Activated CD8-positive, alpha-beta memory T cell treated with anti-CD3 and anti-CD28 coated beads, Interleukin-2, amount 50 U/mL, for 4 hours (primary cell): ENCODE measurements around the gene PNMA8A.
"Not testable (repeated sequence)": the region's sequence is repeated elsewhere in the genome, so short reads cannot be mapped to it uniquely, and the experiment has no call there.

ENCODE experiments used
- DNase-seq: peaks from one replicate; pipeline ENCODE4 v3.0.0-alpha.2; 2020

Gene PNMA8A, protein sequence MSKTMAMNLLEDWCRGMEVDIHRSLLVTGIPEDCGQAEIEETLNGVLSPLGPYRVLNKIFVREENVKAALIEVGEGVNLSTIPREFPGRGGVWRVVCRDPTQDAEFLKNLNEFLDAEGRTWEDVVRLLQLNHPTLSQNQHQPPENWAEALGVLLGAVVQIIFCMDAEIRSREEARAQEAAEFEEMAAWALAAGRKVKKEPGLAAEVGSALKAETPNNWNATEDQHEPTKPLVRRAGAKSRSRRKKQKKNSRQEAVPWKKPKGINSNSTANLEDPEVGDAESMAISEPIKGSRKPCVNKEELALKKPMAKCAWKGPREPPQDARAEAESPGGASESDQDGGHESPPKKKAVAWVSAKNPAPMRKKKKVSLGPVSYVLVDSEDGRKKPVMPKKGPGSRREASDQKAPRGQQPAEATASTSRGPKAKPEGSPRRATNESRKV

DNA sequence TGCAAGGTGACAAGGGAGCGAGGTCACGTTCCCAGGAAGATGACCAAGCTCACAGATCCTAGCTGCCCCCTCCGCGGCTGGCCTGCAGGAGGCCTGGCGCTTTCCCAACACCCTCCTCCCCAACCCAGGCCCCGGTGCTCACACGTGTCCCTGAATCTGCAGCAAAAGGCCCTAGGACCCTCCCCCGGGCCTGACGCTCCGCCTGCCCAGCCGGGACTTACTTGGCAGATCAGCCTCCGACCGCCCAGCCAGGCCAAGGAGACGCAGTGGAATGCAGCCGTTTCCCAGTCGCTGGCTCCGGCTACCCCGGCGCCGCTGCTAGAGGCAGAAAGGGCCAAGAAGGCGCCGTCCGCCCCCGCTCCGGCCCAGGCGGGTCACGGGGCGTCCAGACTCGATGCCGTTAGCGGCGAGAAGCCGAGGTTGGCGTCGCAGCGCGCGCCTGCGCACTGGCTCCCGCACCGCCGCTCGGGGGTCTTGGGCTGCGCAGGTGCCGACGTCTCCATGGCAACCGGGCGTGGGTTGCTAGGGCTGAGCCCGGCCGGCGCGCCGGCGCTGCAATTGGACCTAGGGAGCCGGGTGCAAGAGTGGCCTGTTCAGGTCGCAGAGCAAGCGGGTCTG is at the start of gene PNMA8A:
PNMA8A (minus strand) TSS at position 448 of the 618 bp plus-strand sequence. CDS start 528 bp downstream, outside the sequence.
- DNase-seq, result no peak

DNA sequence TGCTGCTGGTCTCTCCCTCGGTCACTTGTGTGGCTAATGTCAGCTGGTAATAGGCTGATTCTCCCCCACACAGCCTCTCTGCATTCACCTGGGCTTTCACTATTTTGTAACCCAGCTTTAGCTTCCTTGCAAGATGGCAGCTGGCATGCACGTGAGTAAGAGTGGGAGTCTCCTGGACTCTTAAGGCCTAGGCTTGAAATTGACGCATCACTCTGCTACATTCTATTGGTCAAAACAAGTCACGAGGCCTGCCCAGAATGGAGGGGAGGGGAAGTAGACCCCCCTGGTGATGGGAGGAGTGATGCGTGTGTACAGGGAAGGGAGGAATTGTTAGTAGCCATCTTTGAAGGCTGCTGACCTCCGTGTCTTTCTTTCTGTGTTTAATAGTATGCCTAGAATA is 49.3 kb upstream of the PNMA8A start:
- DNase-seq, result no peak

DNA sequence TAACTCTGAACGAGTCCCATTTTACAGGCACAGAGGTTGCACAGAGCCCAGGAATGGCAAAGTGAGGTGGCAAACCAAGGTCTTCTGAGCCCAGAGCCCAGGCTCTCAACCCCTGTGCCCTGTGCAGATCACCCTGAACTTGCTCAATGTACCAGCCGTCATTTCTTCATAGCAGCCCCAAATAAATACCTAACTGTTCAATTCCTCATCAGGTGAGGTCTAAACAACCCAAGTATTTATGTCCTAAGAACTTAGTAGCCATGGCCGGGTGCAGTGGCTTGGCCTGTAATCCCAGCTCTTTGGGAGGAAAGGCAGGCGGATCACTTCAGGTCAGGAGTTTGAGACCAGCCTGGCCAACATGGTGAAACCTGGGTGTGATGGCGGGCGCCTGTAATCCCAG is 46.1 kb upstream of the PNMA8A start:
- no peak for DNase-seq

DNA sequence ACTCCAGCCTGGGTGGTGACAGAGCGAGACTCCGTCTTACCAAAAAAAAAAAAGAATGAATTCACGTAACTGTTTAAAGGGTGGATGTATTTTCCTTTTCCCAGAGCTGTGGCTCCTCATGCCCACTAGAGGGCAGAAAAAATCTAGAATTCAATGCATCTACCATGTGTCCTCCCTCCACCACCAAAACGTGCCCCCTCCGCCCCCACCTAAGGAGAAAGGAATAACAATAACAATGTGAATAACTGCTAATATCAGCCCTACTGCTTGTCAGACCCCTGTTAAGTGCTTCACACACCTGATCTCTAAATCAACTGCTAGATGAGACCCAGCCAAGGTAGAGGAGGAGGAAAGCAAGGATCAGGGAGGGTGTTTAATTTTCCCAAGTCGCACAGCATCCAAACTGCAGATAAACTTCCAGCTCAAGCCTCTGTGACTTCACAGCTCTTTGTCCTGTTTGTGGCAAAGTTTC is 44.6 kb upstream of the PNMA8A start:
- peak; percentile 40 for DNase-seq

DNA sequence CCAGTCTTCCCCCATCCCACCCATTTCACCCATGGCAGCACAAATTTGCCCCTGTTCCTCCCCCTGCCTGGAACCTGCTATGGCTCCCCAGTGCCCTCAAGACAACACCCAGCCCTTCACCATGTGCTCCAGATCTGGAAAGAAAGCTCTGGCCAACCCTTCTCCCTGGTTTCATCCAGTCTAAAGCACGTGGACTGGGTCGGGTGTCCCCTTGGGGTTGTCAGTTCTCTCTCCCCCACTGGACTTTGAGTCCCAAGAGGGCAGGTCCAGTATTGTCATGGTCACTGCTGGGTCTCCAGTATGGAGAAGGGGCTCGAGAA is 43.9 kb upstream of the PNMA8A start:
- no peak for DNase-seq

DNA sequence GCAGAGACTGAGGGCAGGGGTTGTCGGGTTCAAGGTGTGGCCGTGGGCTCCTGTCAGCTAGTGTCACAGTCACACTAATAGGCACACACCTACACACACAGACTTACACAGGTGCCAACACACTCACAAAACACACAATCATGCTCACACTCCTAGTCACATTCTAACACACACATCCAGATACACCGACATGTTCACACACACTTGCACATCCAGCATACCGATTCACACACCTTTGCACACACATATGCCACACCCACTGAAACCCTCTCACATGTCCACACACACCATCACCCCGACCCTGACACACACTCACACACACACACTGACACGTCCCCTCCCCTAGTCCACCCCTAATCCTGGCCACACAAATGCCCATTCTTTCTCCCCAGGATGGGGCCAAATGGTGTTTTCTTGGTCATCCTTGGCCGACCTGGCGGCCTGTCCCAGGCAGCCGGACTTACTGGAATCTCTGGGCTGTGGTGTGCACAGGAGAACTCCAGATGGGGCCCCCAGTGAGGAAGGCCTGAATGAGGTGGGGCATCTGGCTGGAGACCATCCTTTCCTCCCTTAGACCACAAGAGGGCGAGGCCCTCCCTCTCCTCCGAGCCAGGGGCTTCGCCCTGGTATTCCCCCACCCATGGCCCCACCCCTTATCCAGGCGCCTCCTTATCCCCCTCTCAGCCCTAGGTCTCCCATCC is 43.4 kb upstream of the PNMA8A start:
- no peak for DNase-seq

DNA sequence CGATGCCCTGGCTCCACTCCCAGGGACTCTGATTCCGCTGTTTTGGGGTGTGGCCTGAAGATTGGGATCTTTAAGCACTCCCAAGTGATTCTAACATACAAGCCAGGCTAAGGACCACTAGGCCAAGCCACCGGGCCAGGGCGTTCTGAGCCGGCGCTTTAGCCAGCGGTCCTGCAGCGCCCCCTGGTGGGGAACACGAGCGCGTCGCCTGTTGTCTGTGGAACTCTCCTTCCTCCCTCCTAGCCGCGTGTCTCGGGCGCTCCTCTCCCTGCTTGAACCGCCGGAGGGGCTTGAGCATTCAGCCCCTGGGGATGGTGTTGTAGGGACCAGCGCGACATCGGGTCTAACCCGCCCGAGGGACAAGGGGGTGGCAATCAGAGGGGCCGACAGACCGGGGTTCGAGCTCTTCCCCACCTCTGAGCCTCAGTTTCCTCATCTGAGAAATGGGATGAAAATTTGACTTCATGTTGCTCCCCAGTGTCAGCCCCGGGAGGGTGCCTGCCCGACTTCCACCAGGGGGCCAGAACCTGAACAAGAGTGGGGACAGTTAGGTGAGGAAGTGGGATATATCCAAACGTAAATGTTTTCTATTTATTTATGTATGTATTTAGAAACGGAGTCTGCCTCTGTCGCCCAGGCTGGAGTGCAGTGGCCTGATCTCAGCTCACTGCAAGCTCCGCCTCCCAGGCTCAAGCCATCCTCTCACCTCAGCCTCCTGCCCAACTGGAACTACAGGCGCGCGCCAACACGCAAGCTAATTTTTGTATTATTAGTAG is 42.3 kb upstream of the PNMA8A start:
- DNase-seq, result peak; percentile 81

DNA sequence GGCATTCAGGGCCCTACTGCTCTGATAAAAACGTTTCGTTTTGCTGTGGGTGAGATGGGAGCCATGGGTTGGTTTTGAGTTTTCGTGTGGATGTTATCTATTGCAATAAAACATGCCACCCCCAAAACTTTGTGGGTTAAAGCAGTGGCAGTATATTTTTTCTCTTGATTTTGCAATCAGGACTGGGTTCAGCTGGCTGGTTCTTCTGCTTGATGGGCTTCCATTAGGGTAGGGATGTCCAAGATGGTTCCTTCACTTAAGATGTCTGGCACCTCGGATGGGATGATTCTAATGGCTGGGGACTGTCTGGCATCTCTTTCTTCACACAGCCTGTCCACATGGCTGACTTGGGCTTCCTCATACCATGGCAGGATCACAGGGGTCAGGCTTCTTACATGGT is 39.9 kb upstream of the PNMA8A start:
- no peak for DNase-seq

DNA sequence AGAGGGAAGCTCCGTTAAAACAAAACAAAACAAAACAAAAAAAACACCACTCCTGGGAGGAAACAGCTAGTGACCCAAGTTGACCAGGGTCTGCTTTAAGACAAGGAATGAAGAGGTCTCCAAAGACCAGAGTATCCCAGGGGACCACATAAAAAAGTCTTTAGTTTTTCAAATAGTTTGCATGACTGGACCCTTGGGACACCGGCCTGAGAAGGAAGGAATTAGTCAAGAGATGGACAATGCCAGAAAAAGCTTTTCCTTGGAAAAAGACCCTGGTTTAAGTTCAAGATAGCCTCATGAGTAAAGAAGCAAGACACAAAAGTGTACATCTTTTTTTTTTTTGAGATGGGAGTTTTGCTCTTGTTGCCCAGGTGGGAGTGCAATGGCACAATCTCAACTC is 36.8 kb upstream of the PNMA8A start:
- DNase-seq, result no peak

DNA sequence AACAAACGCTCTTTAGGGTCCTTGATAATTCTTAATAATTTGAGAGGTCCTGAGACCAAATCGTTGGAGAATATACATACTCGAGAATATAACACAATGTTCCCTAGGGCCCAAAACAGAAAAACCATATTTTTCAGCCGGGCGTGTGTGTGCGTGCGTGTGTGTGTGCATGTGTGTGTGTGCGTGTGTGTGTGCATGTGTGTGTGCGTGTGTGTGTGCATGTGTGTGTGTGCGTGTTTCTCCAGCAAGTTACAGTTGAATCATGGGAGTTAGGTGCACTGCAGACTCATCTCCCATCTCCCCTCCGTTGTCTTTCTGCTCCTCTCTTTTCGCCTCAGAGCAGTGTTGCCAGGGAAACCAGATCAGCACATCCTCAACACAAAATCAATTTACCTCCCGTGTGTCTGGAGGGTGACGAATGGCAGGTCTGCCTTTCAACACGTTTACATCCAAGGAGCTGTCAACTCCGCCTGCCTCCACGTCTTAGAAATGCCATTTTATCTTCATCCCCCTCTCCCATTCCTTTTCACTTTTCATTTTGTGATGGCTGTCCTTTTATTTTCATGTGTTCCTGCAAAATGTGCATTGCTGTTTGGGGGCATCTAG is 32.6 kb upstream of the PNMA8A start:
- no peak for DNase-seq

DNA sequence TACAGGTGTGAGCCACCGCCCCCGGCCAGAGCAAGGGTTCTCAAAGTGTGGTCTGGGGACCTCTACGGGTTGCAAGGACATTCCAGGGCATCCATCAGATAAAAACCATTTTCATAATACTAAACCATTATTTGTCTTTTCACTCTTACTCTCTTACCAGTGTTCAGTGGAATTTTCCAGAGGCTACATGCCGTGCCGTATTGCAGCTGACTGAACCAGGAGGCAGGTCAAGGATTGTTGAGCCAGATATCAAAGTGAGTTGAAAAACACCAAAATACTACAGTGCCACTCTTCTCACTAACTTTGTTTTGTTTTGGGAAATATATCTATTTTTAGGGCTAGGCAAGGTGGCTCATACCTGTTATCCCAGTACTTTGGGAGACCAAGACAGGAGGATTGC is 31.5 kb upstream of the PNMA8A start:
- no peak for DNase-seq

DNA sequence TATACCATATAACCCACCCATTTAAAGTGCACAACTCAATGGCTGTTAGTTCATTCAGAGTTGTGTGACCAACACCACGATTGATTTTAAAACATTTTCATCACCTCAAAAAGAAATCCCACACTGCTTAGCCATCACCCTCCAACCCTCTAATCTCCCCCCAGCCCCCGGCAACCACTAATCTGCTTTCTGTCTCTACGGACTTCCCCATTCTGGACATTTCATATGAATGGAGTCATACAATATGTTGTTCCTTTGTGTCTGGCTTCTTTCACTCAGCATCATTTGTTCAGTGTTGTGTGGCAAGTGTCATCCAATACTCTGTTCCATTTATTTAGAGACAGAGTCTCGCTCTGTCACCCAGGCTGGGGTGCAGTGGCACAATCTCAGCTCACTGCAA is 28.3 kb upstream of the PNMA8A start:
- DNase-seq, result no peak

DNA sequence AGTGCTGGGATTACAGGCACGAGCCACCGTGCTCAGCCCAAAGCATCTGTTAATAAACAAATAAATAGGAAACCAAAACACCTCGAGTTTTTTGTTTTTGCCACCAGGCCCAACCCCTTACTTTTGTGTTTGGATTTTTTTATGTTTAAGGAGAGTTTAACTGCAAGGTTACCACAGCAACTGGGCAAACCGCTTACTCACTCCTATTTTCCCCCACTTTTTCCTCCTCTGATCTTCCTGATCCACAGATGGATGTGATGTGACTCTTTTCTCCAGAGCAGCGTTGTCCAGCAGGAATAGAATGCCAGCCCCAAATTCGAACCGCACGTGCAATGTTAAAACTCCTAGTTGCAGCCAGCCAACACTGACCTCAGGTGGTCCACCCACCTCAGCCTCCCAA is 26.4 kb upstream of the PNMA8A start:
- no peak for DNase-seq

DNA sequence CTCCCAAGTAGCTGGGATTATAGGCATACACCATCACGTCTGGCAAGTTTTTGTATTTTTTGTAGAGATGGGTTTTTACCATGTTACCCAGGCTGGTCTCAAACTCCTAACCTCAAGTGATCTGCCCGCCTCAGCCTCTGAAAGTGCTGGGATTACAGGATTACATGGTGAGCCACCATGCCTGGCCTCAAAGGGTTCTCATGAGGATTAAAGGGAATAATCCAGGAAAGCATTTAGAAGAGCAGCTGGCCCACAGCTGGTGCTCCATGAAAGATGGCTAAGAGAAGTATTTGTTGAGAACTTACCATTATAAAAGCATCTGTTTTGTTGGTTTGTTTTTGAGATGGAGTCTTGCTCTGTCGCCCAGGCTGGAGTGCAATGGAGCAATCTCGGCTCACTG is 25.5 kb upstream of the PNMA8A start:
- not testable (repeated sequence) for DNase-seq

DNA sequence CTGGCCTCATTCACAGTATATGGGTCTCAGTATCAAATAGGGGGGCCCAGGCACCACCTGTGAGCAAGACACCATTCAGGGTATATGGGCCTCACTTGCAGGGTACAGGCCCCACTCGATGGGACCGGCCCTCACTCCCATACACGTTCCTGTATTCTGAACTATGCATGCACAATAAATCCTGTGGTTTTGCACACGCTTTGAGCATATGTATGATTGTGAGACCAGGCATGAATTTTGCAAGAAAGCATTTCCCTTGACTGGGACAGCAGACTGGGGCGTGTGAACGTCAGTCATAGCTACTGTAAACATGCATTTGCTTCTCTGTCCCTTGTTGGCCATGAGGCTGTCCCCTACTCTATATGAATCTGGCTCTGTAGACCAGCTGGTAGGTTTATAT is 24.9 kb upstream of the PNMA8A start:
- no peak for DNase-seq

DNA sequence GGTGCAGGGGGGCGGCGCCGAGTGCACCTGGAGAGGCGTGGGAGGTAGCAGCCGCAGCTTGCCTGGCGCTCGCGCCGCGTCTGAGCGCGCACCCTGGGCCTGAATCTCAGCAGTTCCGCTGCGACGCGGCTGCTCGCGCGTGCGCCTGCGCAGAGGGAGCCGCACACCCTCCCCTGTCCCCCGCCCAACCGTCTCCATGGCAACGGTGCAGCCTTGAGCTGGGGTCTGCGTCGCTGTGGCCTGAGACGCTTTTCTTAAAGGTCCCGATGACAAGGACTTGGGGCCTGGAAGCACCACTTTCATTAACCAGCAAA is 24.4 kb upstream of the PNMA8A start, which contains the start of gene PNMA8B:
PNMA8B (minus strand) TSS at position 82 of the 314 bp plus-strand sequence. CDS start 402 bp downstream, outside the sequence.
- no peak for DNase-seq

DNA sequence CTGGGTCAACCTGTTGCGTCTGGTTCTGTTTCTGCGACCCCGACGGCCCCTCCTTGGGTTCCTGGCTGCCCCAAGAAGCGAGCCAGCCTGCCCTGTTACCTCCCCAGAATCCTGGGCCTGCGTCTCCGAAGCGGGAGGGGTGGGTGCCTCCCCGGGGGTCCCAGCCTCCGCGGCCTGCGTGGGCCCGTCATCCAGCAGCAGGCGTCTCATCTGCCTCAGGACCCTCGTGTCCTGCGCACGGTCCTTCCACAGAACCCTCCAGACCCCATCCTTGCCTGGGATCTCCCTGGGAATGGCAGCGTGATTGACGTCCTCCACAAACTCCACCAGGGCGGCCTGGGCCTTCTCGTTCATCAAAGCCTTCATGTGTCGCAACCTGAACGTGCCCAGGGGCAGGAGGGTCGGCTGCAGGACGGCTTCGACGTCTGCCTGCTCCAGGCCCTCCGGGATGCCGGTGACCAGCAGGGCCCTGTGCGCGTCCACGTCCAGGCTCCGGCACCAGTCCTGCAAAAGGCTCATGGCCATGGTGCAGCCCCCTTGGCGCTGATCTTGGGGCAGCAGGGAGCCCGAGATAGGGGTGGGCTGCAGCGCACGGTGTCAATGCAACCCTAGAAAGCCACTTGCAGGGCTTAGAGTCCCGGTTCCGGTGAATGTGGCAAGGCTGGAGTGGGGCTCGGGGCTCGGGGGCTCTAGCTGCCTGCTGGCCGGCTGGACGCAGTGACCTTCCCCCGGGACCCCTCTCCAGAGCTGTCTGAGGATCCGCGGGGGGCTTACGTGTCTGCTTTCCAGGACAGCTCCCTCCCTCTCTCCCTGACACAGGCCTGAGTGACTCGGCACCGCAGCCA is 23.8 kb upstream of the PNMA8A start:
- DNase-seq, result no peak

DNA sequence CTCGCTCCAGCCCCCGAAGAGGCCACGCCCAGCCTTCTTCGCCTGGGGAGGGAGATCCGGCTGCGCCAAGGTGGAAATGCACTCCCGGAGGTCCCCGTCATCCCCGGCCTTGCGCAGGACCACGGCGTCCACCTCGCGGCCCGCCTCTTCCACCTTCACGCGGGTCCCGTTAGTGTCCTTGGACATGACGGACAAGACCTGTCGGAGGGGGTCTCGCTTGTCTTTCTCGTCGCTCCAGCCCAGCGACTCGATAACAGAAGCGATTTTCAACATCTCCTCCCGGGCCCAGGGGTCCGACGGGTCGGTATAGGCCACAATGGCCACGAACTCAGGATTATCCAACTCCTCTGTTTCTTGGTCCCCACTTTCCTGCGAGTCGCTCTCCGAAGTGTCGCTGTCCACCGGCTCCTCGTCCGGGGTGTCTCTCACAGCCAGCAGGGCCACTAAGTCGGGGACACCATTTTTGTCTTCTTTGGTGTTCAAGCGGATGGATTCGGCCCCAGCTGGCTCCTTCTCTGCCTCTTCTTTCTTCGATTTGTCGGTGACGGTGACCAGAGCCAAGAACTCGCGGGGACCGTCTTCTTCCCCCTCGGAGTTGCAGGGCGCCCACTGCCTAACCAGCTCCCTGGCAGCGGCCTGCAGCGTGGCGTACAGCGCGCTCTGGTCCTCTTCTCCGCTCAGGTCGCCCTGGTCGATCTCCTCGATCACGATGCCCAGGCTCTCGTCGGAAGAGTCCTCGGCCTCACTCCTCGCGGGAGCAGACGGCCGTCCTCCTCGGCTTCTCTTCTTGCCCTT is 23.0 kb upstream of the PNMA8A start:
- DNase-seq, result no peak

DNA sequence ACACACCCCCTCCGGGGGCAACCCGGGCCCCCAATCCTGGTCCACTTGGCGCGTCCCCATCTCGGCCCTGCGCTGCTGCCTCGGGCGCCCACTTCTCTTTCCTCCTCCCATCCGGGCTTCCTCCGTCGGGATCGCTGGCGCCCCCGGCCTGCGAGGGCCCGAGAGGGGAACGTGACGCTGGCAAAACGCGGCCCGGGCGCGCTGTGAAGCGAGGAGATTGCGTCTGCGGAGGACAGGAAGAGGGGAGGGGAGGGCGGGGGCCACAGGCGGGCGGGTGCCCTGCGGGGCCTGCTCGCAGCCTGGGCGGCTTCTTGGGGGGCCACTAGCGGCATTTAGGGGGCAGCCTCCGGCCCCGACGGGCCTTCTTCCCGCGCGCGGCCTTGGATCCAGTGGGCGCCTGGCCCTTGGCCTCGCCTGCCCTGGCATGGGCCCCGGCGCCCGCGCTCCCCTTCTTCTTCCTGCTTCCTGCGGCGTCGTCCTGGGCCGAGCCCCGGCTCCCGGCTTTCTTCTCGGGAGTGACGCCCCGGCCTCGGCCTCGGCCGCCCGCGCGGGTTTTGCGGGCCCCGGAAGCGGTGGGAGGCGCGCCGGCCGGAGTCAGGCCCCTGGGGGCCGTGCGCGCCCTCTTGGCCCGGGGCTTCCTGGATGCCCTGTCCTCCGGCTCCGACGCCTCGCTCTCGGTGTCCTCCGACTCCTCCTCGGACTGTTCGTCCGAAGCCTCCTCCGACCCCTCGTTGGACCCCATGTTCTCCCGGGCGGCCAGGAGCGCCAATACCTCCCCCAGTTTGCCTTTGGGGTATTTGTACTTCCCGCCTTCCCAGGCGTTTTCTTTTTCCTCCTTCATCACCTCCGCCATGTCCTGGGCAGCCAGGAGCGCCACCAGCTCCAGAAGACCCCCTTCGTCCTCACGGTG is 22.1 kb upstream of the PNMA8A start:
- no peak for DNase-seq

DNA sequence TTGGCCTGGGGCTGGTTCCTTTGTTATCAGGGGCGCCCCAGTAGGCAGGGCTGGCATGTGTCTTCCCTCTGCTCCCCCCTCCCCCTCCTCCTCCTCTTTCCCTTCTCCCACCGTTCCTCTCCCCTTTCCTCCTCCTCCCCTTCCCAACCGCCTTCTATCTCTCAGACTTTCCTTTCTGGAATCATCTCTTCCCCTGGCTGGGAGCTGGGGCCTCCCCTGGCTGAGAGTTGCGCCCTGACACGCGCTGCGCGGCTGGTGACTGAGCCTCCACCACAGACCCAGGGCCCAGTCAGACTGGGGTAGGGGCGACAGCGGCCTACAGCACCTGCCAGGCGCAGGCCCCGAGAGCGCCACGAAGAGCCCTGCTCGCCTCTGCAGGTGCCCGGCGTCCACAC is 21.5 kb upstream of the PNMA8A start:
- no peak for DNase-seq
